ENCODE data around the gene TIRAP. TPM values are rescaled to one million over a fixed set of nuclear protein-coding genes. Genes with fewer than 3 reads are reported as not detected.
"Not testable (repeated sequence)": the region's sequence is repeated elsewhere in the genome, so short reads cannot be mapped to it uniquely, and the experiment has no call there.

The TIRAP gene
- polyA plus RNA-seq: 10 to 100 TPM in 1 of 3 donors, 1 to 10 TPM in 2; 6.0 to 15.6 (median 6.5) TPM

- peaks cover 4 to 17% (median 6%) of the 10 kb centered on the region in 3 donors for H3K27me3 Mint-ChIP-seq (ENCODE audit: low read depth in 3 of 3)
- no peaks in the 10 kb centered on the region for H3K9me3 Mint-ChIP-seq
- peak within 1 kb of the TSS; percentile 88 to 100 (median 95) for H3K27ac Mint-ChIP-seq
- peak; percentile 71 to 77 (median 73) for DNase-seq
- peak within 1 kb of the TSS; percentile 90 to 99 (median 95) for H3K4me3 Mint-ChIP-seq
- peaks cover 0 to 8% (median 4%) of the 10 kb centered on the region in 3 donors for H3K36me3 Mint-ChIP-seq
- H3K4me1 Mint-ChIP-seq: peaks cover 39 to 44% of the 10 kb centered on the region in 2 donors
Measured at GRCh38 chr11:126282736-126283591, at the start of gene TIRAP. Gene TIRAP (plus strand): TSS chr11:126283093. CDS start chr11:126290895, 7,802 bp downstream.

- Mint-ChIP-seq H3K4me3 (no peak overlapping the region), H3K4me1 (no peaks in the 10 kb centered on the region), H3K36me3 (peaks cover 5 to 18% (median 7%) of the 10 kb centered on the region in 3 donors), H3K27ac (no peak overlapping the region), H3K9me3 (no peaks in the 10 kb centered on the region), H3K27me3 (ENCODE audit: low read depth in 3 of 3) (peaks cover 0 to 5% (median 0%) of the 10 kb centered on the region in 3 donors)
- DNase-seq: no peak
Measured at GRCh38 chr11:126233391-126233790, 49.5 kb upstream of the TIRAP start.

GRCh38 chr11:126246636-126247035 lies 36.3 kb upstream of the TIRAP start:
- Mint-ChIP-seq H3K27me3 (ENCODE audit: low read depth in 3 of 3) (peaks cover 0 to 2% (median 0%) of the 10 kb centered on the region in 3 donors), H3K9me3 (no peaks in the 10 kb centered on the region), H3K36me3 (peaks cover 5 to 25% (median 12%) of the 10 kb centered on the region in 3 donors), H3K27ac (no peak overlapping the region), H3K4me3 (no peak overlapping the region), H3K4me1 (no peaks in the 10 kb centered on the region)
- no peak for DNase-seq

- Mint-ChIP-seq H3K36me3 (peaks cover 5 to 15% (median 9%) of the 10 kb centered on the region in 3 donors), H3K27me3 (ENCODE audit: low read depth in 3 of 3) (no peaks in the 10 kb centered on the region), H3K4me1 (no peaks in the 10 kb centered on the region), H3K4me3 (no peak overlapping the region), H3K27ac (no peak overlapping the region), H3K9me3 (no peaks in the 10 kb centered on the region)
- no peak for DNase-seq
Measured at GRCh38 chr11:126253265-126253664, 29.6 kb upstream of the TIRAP start.

GRCh38 chr11:126254819-126255218 lies 28.1 kb upstream of the TIRAP start:
- Mint-ChIP-seq H3K4me3 (no peak overlapping the region), H3K27me3 (ENCODE audit: low read depth in 3 of 3) (no peaks in the 10 kb centered on the region), H3K9me3 (no peaks in the 10 kb centered on the region), H3K27ac (peak overlapping the region in 2 of 6 donors; percentile 19 to 21), H3K36me3 (peaks cover 5 to 15% (median 6%) of the 10 kb centered on the region in 3 donors), H3K4me1 (no peaks in the 10 kb centered on the region)
- DNase-seq: no peak

GRCh38 chr11:126255507-126255906 lies 27.4 kb upstream of the TIRAP start:
- peak overlapping the region in 1 of 6 donors; percentile 49 for H3K27ac Mint-ChIP-seq
- not testable (repeated sequence) for DNase-seq; H3K9me3 Mint-ChIP-seq; H3K4me3 Mint-ChIP-seq; H3K4me1 Mint-ChIP-seq; H3K27me3 Mint-ChIP-seq (ENCODE audit: low read depth in 3 of 3)
- peaks cover 5 to 12% (median 6%) of the 10 kb centered on the region in 3 donors for H3K36me3 Mint-ChIP-seq

- no peak overlapping the region for H3K27ac Mint-ChIP-seq
- no peaks in the 10 kb centered on the region for H3K4me1 Mint-ChIP-seq
- H3K36me3 Mint-ChIP-seq: peaks cover 5 to 9% (median 6%) of the 10 kb centered on the region in 3 donors
- H3K27me3 Mint-ChIP-seq (ENCODE audit: low read depth in 3 of 3): no peaks in the 10 kb centered on the region
- no peak overlapping the region for H3K4me3 Mint-ChIP-seq
- H3K9me3 Mint-ChIP-seq: no peaks in the 10 kb centered on the region
- DNase-seq: no peak
Measured at GRCh38 chr11:126256216-126256615, 26.7 kb upstream of the TIRAP start.

- H3K4me3 Mint-ChIP-seq: no peak overlapping the region
- no peaks in the 10 kb centered on the region for H3K4me1 Mint-ChIP-seq
- no peaks in the 10 kb centered on the region for H3K9me3 Mint-ChIP-seq
- no peaks in the 10 kb centered on the region for H3K27me3 Mint-ChIP-seq (ENCODE audit: low read depth in 3 of 3)
- DNase-seq: no peak
- H3K36me3 Mint-ChIP-seq: peaks cover 5 to 8% (median 6%) of the 10 kb centered on the region in 3 donors
- peak overlapping the region in 3 of 6 donors; percentile 0 to 46 (median 30) for H3K27ac Mint-ChIP-seq
Measured at GRCh38 chr11:126257144-126257543, 25.7 kb upstream of the TIRAP start.

GRCh38 chr11:126257764-126258163 lies 25.1 kb upstream of the TIRAP start:
- H3K4me3 Mint-ChIP-seq: no peak overlapping the region
- no peaks in the 10 kb centered on the region for H3K27me3 Mint-ChIP-seq (ENCODE audit: low read depth in 3 of 3)
- H3K4me1 Mint-ChIP-seq: no peaks in the 10 kb centered on the region
- H3K36me3 Mint-ChIP-seq: peaks cover 8 to 9% (median 9%) of the 10 kb centered on the region in 3 donors
- no peak for DNase-seq
- peak overlapping the region in 1 of 6 donors; percentile 30 for H3K27ac Mint-ChIP-seq
- H3K9me3 Mint-ChIP-seq: no peaks in the 10 kb centered on the region

- H3K36me3 Mint-ChIP-seq: peaks cover 10 to 45% (median 36%) of the 10 kb centered on the region in 3 donors
- no peak overlapping the region for H3K4me3 Mint-ChIP-seq
- no peaks in the 10 kb centered on the region for H3K9me3 Mint-ChIP-seq
- H3K4me1 Mint-ChIP-seq: peaks cover 8 to 18% of the 10 kb centered on the region in 2 donors
- peaks cover 0 to 2% (median 0%) of the 10 kb centered on the region in 3 donors for H3K27me3 Mint-ChIP-seq (ENCODE audit: low read depth in 3 of 3)
- DNase-seq: no peak
- H3K27ac Mint-ChIP-seq: peak overlapping the region in 2 of 6 donors; percentile 39 to 75
Measured at GRCh38 chr11:126262216-126262615, 20.7 kb upstream of the TIRAP start.

- no peak for DNase-seq
- peak overlapping the region in 2 of 6 donors; percentile 20 to 51 for H3K27ac Mint-ChIP-seq
- H3K36me3 Mint-ChIP-seq: peaks cover 11 to 47% (median 36%) of the 10 kb centered on the region in 3 donors
- H3K9me3 Mint-ChIP-seq: no peaks in the 10 kb centered on the region
- H3K27me3 Mint-ChIP-seq (ENCODE audit: low read depth in 3 of 3): peaks cover 0 to 3% (median 2%) of the 10 kb centered on the region in 3 donors
- H3K4me3 Mint-ChIP-seq: no peak overlapping the region
- H3K4me1 Mint-ChIP-seq: peaks cover 17 to 28% of the 10 kb centered on the region in 2 donors
Measured at GRCh38 chr11:126263489-126263888, 19.4 kb upstream of the TIRAP start.

GRCh38 chr11:126265811-126266210 lies 17.1 kb upstream of the TIRAP start:
- H3K4me1 Mint-ChIP-seq: peaks cover 35 to 45% of the 10 kb centered on the region in 2 donors
- peak overlapping the region in 2 of 5 donors; percentile 11 to 24 for H3K4me3 Mint-ChIP-seq
- peak overlapping the region; percentile 22 to 97 (median 70) for H3K27ac Mint-ChIP-seq
- H3K36me3 Mint-ChIP-seq: peaks cover 11 to 47% (median 36%) of the 10 kb centered on the region in 3 donors
- DNase-seq: no peak
- peaks cover 1 to 9% (median 3%) of the 10 kb centered on the region in 3 donors for H3K27me3 Mint-ChIP-seq (ENCODE audit: low read depth in 3 of 3)
- no peaks in the 10 kb centered on the region for H3K9me3 Mint-ChIP-seq

GRCh38 chr11:126267650-126268049 lies 15.2 kb upstream of the TIRAP start:
- Mint-ChIP-seq H3K4me1 (peaks cover 36 to 45% of the 10 kb centered on the region in 2 donors), H3K27ac (peak overlapping the region; percentile 96 to 99 (median 98)), H3K27me3 (ENCODE audit: low read depth in 3 of 3) (peaks cover 1 to 11% (median 3%) of the 10 kb centered on the region in 3 donors)

GRCh38 chr11:126268361-126268707 lies 14.6 kb upstream of the TIRAP start:
- H3K27me3 Mint-ChIP-seq (ENCODE audit: low read depth in 3 of 3): peaks cover 1 to 11% (median 3%) of the 10 kb centered on the region in 3 donors
- H3K4me1 Mint-ChIP-seq: peaks cover 36 to 45% of the 10 kb centered on the region in 2 donors

More at GRCh38 chr11:126267650-126268049, 15.2 kb upstream of the TIRAP start:
- H3K4me3 Mint-ChIP-seq: peak overlapping the region; percentile 94 to 98 (median 97)
- no peaks in the 10 kb centered on the region for H3K9me3 Mint-ChIP-seq
- no peak for DNase-seq
- H3K36me3 Mint-ChIP-seq: peaks cover 13 to 45% (median 35%) of the 10 kb centered on the region in 3 donors

More at GRCh38 chr11:126268361-126268707, 14.6 kb upstream of the TIRAP start:
- peak overlapping the region; percentile 96 to 99 (median 98) for H3K27ac Mint-ChIP-seq
- DNase-seq: no peak
- no peaks in the 10 kb centered on the region for H3K9me3 Mint-ChIP-seq
- H3K4me3 Mint-ChIP-seq: peak overlapping the region; percentile 94 to 98 (median 97)
- peaks cover 15 to 38% (median 28%) of the 10 kb centered on the region in 3 donors for H3K36me3 Mint-ChIP-seq
